GM12872 (cell line): ENCODE measurements around the gene SLC7A5.

Source experiments
- CTCF ChIP-seq: IDR thresholded peaks from 3 replicates; pipeline ENCODE4 v1.5.1; 2011; ENCODE audit warnings: low read depth, mild to moderate bottlenecking, low read length, moderate library complexity; ENCODE audit not compliant: insufficient read depth

Gene SLC7A5

GRCh38 chr16:87849419-87850008, 19.8 kb downstream of the SLC7A5 start:
- no peak for TF ChIP-seq CTCF

- no peak for TF ChIP-seq CTCF
These were observed 20.5 kb downstream of the SLC7A5 start for GRCh38 chr16:87848676-87849345.

GRCh38 chr16:87847785-87848675, 21.3 kb downstream of the SLC7A5 start:
- TF ChIP-seq CTCF, result no peak

- TF ChIP-seq CTCF, result no peak
These were observed 21.9 kb downstream of the SLC7A5 start for GRCh38 chr16:87847467-87847784.

GRCh38 chr16:87846705-87847466, 22.4 kb downstream of the SLC7A5 start:
- no peak for TF ChIP-seq CTCF

GRCh38 chr16:87845807-87846619, 23.3 kb downstream of the SLC7A5 start:
- no peak for TF ChIP-seq CTCF

GRCh38 chr16:87845213-87845612, 24.1 kb downstream of the SLC7A5 start:
- TF ChIP-seq CTCF, result no peak
